G401.6 (cell line): Measurements from ENCODE around the gene SEC24A.
"Not testable (repeated sequence)": the region's sequence is repeated elsewhere in the genome, so short reads cannot be mapped to it uniquely, and the experiment has no call there.

Experiments used
- FAIRE-seq: peaks from 2 replicates; lab custom pipeline; 2012; peaks lifted over from hg19 to GRCh38; lab: Jason Lieb, UNC

The SEC24A gene

GRCh38 chr5:134648425-134649162, at the start of gene SEC24A:
Gene SEC24A (plus strand): TSS chr5:134648785. CDS start chr5:134649077, 292 bp downstream.
- FAIRE-seq: no peak

DNA sequence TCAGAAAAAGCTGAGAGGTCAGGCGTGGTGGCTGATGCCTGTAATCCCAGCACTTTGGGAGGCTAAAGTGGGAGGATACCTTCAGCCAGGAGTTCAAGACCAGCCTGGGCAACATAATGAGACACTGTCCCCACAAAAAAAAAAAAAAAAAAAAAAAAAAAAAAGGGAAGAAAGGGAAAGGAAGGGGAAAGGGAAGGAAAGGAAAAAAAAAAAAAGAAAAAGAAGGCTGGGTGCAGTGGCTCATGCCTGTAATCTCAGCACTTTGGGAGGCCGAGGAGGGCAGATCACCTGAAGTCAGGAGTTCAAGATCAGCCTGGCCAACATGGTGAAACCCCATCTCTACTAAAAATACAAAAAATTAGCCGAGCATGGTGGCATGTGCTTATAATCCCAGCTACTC, 48.8 kb upstream of the SEC24A start:
- FAIRE-seq: not testable (repeated sequence)

DNA sequence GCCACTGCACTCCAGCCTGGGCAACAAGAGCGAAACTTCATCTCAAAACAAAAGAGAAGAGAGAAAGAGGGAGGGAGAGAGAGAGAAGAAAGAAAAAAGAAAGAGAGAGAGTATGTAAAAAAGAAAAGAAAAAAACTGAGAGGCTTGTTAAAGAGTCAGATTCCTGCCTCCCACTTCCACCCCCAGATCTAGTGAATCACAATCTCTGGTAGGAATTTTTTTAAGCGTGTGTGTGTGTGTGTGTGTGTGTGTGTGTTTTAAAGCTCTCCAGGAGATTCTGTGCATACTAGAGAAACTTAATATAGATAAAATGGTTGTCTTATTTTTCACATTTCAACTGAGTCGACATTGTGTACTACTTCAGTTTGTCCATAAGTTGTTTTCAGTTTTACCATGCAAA, 48.0 kb upstream of the SEC24A start:
- FAIRE-seq: no peak

- FAIRE-seq: peak; percentile 75
These were observed 45.5 kb upstream of the SEC24A start for GRCh38 chr5:134603059-134603458.

GRCh38 chr5:134604908-134605307, 43.7 kb upstream of the SEC24A start:
- no peak for FAIRE-seq

DNA sequence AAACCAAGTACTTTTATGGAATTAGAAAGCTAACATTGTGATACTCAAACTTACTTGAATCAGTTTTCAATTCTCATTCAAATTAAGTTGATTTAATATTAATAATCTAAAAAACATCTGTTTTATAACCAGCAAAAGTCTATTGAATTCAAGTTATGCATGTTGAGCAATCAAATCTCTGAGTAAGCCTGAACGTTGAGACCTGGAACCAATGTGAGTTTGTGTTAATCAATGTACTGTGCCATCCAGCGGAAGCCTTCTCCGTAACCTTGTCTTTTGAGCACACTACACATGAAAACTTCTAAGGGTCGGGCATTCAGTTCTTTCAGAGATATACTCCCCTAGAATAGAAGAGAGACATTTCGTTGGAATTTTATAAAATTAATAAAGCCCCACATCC, 41.9 kb upstream of the SEC24A start:
- no peak for FAIRE-seq

- FAIRE-seq: no peak
These were observed 40.0 kb upstream of the SEC24A start for GRCh38 chr5:134608555-134608954.

DNA sequence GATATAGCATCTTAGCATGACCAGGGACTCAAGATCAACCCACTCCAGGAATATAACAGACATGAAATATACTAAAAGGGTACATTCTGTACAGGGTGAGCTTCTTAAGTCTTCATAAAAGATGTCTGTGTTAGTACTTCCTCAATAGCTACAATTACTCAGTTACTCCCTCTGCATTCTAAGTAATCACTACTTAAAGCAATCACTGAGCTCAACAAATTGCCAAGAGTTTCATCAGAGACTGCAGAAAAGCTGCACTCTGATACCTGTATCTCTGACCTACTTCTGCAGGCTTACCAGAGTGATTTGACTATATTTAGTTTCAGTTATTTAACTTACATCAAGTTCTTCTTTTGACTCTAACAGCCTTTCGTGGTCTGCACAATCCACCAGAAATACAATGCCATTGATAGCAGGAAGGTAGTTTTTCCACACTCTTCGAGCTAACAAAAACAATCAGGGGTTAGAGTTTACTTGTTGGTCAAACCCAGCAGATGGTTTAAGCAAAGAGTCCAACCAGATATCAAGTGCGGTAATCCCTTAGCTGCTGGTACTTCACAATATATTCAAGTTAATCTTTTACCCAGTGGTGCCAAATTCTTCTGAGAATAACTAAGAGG, 39.2 kb upstream of the SEC24A start:
- FAIRE-seq: no peak

- FAIRE-seq: no peak
These were observed 37.9 kb upstream of the SEC24A start for GRCh38 chr5:134610725-134611124.

- no peak for FAIRE-seq
These were observed 37.1 kb upstream of the SEC24A start for GRCh38 chr5:134611515-134611914.

DNA sequence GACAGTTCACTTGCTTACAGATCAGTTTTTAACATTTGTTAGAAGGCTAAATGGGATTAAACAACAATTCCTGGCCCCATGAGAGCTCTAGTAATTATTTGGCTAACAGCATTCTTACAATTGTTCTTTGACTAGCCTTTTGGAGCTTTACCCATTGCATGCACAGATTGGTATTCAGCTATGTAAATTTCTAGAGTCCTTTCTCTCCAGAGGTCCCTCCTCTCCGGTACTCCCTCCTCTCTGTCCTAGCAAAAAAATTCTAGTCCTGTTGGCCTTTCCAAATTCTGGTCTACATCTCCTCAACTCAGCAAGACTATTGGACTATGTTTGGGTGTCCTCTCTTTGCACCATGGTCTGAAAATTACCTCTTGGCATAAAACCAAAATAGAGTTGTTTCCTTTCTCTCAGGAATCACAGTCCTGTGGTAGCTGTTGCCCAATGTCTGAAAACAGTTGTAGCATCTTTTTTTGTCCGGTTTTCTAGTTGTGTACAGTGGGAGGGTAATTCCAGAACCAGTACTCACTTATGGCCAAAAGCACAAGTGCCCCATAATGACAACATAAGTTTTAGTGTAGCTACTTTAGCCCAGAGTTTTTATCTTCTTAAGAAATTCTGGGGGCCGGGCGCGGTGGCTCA, 34.0 kb upstream of the SEC24A start:
- no peak for FAIRE-seq

- no peak for FAIRE-seq
These were observed 28.0 kb upstream of the SEC24A start for GRCh38 chr5:134620634-134621033.

DNA sequence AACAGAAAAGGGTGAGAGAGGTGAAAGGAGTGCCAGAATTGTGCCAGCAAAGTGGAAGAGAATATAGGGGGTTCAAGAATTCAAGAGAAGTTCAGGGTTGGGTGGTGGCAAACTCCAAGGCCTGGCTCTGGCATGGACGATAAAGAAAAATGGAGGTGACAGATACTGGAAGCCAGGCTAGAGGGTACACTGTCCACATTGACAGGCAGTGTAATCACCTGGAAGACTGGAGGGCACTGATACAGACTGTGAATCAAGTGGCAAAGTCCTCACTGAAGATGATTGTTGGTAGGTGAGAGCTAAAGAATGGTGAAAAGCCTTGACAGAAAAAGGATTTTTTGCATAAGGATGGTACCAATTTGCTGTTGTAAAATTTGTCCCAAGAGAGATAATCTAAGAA, 23.0 kb upstream of the SEC24A start:
- no peak for FAIRE-seq

- FAIRE-seq: no peak
These were observed 22.1 kb upstream of the SEC24A start for GRCh38 chr5:134626369-134627014.

DNA sequence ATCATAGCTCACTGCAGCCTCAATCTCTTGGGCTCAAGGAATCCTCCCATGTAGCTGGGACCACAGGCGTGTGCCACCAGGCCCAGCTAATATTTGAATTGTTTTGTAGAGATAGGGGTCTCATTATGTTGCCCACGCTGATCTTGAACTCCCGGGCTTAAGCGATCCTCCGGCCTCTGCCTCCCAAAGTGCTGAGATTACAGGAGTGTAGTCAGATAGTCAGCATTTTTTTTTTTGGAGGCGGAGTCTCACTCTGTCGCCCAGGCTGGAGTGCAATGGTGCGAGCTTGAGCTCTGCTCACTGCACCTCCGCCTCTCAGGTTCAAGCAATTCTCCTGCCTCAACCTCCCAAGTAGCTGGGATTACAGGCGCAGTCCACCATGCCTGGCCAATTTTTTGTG, 14.4 kb upstream of the SEC24A start:
- FAIRE-seq: no peak

DNA sequence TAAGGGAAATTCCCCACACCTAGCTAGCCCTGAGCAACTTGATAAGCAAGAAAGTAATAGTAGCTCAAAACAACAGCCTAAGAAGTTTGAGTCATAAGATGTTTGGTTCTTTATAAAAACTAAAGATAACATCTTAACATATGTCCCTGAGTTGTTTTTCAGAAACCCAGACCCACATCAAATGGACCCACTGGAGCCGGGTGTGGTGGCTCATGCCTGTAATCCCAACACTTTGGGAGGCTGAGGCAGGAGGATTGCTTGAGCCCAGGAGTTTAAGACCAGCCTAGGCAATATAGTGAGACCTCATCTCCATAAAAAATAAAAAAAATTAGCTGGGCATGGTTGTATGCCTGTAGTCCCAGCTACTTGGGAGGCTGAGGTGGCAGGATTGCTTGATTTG, 13.2 kb upstream of the SEC24A start:
- not testable (repeated sequence) for FAIRE-seq

DNA sequence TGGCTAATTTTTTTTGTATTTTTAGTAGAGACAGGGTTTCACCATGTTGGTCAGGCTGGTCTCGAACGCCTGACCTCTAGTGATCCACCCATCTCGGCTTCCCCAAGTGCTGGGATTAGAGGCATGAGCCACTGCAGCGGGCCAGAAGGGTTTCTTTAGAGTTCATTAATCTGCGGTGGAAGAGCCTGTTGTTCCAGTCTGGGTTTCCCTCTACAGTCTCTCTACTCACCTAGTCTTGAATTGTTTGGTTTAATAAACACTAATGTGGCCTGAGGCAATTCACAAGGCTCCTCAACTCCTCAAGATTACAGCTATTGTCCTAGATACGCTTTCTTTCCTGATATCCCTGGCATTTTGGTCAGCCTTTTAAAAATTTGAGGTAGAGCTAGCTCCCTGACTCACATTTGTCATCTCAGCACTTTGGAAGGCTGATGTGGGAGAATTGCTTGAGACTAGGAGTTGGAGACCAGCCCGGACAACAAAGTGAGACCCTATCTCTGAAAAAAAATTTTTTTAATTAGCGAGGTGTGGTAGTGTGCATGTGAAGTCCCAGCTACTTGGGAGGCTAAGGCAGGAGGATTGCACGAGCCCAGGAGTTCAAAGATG, 11.4 kb upstream of the SEC24A start:
- no peak for FAIRE-seq

DNA sequence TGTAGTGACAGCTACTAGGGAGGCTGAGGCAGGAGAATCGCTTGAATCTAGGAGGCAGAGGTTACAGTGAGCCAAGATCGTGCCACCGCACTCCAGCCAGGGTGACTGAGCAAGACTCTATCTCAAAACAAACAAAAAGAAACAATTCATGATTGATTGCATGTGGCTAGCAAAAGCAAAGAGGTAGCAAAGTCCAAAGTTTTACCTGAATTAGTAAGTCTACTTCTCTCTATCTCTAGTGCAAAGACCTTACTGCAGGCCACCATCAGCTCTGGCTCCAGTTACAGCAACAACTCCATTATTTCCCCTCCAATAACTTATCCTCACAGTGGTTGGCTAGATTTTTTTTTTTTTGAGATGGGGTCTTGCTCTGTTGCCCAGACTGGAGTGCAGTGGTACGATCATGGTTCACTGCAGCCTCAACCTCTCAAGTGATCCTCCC, 9.8 kb upstream of the SEC24A start:
- no peak for FAIRE-seq

DNA sequence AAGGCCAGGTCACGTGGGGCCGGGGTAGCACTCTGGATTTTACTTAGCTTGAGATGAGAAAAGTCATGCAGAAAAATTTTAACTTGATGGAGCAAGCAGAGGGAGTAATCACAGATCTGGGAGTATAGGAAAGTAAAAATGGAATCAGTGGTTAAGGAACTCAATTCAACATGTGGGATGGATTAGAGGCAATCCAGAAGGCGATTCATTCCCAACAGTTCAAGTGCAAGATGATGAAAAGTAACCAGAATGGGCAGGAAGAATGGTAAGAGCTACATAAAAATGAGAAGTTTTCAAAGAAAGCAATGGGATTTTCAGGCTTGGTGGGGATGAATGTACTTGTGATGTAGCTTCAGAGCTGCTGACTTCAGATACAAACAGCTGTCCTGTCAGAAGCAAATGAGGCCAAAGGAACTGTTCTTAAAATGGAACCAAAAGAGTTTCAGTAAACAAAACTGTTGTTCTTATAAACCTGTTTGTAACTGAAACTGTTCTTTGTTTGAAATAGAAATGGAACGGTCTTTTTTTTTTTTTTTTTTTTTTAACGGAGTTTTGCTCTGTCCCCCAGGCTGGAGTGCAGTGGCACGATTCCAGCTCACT, 5.6 kb upstream of the SEC24A start:
- FAIRE-seq: no peak

DNA sequence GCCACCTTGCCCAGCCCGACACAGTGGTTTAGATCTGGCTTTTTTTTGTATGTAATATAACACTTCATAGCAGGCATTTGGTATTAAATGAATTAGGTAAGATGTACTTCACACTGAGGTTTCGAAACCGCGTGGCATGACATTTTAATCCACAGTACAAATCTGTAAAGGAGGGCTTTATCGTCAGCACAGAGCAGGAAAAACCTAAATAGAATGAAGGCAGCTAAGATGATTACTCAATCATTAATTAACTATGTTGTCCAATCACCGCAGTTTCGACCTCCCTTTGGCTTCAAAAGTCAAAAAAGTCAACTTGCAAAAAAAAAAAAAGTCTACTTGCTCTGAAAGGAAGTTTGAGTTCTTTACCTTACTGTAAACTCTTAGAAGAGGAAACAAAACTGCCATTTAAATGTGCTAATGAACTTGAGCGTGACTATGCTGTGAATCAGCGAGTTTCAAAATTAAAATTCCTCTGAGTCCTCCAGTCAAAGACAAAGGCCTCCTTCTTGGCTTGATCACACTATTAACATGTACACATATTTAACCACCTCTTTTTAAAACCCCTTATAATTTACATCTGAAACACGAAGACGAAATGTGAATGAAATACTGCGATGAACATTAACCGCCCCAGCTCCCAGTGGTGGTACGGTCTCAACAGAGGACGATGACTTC, 698 bp upstream of the SEC24A start:
- no peak for FAIRE-seq

- FAIRE-seq: no peak
These were observed 714 bp downstream of the SEC24A start for GRCh38 chr5:134649163-134649835.
